HG02885 (cell line): Measurements from ENCODE around the gene PNMA8B.
"Not testable (repeated sequence)": the region's sequence is repeated elsewhere in the genome, so short reads cannot be mapped to it uniquely, and the experiment has no call there.

Experiments
- ATAC-seq: cut with Tn5 transposase; IDR thresholded peaks from one replicate; pipeline ENCODE4 v1.9.1; 2021; ENCODE audit warnings: mild to moderate bottlenecking; ENCODE audit not compliant: unreplicated experiment, poor library complexity

Gene PNMA8B

GRCh38 chr19:46495786-46496099, at the start of gene PNMA8B:
TSS of gene PNMA8B (minus strand) at chr19:46495867. CDS start at chr19:46495465, 402 bp downstream.
- ATAC-seq = no peak

- ATAC-seq = no peak
Measured at GRCh38 chr19:46544651-46545050, 49.0 kb upstream of the PNMA8B start.

DNA sequence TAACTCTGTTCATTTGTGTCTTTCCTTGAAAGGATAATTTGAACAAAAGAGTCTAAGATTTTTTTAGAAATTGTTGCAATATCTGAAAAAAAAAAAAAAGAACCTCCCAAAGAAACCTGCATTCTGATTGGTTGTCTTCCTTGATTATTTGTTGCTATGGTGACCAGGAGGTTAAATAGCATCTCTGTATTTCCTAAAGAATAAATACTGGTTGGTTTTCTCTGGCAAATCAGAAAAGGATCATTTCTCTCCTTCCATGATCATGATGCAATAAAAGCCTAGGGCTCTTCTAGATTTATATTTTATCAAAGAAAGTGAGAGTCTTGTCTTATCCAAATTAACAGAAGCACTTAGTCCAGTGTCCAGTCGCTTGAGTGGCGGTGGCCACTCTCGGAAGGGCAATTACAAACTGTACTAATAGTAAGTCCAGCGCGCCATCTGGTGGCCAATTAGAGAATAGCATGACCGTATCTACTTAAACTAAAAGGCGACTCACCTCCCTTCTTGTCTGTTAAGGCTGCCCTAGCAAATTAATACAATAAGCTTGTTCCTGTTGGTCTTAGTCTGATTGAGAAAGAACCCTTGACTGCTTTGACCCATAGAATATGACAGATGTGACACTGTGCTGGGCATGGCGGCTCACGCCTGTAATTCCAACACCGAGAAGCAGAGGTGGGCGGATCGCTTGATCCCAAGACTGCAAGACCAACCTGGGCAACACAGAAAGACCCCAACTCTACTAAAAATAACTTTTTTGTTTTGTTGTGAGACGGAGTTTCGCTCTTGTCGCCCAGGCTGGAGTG, 47.0 kb upstream of the PNMA8B start:
- no peak for ATAC-seq

DNA sequence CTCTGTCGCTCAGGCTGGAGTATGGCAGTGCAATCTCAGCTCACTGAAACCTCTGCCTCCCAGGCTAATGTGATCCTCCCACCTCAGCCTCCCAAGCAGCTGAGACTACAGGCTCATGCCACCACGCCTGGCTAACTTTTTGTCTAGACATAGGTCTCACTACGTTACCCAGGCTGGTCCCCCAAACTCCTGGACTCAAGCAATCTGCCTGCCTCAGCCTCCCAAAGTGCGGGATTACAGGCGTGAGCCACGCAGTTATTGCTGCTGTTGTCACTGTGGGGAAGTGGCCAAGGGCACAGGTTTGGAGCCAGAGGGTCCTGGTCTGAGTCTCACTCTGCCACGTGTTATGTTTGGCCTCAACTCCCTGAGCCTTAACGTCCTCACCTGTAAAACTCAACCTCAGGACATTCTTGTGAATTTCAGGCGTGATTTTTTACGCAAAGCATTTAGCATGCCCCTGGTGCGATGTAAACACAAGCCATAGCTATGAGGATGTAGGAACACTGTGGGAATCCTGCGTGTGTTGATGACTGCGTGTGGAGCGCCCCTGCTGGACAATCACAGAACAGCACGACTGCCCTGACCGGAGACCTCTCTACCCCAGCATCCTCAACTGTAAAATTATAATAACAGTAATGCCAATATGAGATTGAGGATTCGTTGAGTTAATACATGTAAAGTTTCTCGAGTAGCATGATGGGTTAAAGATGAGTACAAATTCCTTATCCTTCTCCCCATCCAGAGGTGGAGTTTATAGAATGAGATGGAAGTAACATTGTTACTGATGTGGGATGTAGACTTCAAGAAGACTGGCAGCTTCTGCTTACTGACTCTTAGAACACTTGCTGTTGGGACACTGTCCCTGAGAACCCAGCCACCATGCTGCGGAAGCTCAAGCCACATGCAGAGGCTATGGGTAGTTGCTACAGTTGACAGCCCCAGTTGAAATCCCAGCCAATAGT, 41.8 kb upstream of the PNMA8B start:
- no peak for ATAC-seq

DNA sequence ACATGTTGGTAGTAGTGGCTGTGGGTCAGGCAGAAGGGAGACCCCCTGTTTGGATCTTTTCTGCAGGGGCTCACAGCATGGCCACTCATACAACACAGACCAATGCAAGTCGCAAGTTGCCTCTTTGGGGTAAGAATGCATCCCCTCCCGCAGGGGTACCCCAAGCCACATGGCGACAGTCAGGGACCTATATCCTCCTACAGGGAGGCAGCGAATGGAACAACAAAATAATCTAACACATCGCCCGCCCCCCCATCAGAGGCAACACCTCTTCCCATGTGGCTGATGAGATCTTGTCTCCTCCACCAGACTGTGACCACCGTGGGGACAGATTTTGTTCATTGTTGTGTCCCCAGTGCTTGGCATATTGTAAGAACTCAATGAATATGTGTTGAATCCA, 40.7 kb upstream of the PNMA8B start:
- ATAC-seq = no peak

DNA sequence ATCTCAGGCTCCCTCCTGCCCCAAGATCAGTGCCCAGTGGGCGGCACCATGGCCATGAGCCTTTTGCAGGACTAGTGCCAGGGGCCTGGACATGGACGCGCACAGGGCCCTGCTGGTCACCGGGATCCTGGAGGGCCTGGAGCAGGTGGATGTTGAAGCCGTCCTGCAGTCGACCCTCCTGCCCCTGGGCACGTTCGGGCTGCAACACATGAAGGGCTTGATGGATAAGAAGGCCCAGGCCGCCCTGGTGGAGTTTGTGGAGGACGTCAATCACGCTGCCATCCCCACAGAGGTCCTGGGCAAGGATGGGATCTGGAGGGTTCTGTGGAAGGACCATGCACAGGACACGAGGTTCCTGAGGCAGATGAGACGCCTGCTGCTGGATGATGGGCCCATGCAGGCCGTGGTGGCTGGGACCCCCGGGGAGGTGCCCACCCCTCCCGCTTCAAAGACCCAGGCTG, 38.0 kb upstream of the PNMA8B start:
- ATAC-seq = no peak

GRCh38 chr19:46533078-46533620, 37.5 kb upstream of the PNMA8B start:
- ATAC-seq = no peak

- ATAC-seq = no peak
Measured at GRCh38 chr19:46530636-46531035, 35.0 kb upstream of the PNMA8B start.

DNA sequence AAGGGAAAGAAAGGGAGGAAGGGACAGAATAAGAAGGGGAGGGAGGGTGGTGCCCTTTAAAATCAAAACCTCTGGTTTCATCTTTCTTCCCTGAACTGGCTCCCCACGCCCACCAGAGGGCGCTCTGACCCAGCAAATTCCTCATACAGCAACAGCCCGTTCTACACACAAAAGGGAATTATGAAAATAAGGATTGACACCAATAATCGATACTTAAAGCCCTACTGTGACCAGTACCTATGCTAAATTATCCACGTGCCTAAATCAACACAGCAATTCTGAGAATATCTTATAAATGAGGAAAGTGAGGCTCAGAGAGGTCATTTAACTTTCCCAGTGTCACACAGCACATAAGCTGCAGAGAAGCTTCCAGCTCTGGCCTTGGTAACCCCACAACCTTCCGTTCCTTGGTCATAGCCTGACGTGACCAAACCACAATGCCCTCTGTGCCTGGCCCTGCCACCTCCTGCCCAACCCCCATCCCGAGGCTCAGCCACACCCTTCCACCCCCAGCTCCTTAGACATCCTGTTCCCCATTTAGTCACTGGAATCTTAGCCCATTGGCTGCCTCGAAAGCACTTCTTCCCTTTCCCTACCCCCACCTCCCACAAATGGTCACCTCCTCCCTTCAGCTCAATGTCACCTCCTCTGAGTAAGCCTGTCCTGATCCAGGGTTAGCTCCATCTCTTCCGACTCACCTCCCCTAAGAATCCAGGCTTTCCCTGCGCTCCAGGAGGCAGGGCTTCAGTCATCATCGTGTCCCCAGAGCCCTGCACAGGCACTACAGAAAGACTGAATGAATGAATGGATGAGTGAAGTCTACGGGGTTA, 34.2 kb upstream of the PNMA8B start:
- ATAC-seq = no peak

DNA sequence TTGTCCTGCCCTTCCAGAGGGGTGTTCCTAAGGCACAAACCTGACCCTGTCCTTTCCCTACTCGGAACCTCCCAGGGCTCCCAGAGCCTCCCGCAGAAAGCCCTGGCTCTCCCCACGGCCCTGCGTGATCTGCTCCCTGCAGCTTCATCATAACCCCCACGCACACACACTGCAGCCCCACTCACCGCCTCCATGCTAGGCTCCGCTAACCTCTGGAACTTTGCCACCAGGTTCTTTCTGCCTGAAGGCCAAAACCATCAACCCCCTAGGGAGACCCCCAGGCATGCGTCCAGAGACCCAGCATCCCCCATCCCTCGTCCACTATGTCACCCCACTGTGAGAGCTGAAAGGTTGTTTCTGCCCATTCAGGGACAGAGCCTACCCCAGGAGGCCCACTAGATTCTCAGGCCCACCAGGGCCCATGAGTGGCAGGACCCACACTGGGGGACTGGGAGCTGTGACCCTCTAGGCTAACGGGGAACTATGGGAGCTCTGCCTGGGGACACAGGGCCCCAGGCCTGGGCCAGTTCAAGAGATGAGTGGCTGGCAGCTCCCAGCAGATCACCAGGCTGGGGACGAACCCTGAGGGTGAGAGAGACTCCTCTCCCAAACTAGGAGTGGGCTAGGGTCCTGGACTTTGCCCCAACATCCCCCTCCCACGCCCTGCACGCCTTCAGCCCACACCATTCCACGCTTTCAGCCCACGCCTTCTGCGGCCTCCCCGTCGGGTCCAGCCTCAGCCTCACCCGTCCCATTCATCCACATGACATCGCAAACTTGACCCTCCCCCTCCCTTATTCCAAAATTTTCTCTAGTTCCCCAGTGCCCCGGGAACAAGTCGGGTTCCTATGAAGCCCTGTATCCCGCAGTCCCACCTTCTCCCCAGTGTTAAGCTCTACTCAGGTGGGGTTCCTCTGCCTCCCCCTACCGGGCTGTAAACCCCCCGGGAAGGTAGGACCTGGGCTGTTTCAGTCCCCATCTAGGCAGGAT, 33.2 kb upstream of the PNMA8B start:
- no peak for ATAC-seq

DNA sequence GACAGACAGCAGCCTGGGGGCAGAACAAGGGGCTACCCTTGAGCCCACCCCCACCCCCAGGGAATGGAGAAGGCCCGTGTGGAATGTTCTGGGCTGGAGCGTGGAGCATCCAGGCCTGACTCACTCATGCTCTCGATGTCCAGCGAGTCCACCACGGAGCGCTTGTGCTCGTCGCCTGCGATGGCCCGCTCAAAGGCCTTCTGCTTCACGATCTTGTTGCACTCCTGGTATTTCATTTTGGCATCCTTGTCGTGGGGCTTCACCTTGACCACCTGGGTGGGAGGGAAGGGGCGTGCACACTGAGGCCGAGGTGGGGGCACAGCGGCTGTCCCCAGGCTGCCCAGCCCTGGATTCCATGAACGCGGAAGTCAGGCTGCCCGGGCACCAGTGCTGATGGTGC, 31.1 kb upstream of the PNMA8B start:
- not testable (repeated sequence) for ATAC-seq

DNA sequence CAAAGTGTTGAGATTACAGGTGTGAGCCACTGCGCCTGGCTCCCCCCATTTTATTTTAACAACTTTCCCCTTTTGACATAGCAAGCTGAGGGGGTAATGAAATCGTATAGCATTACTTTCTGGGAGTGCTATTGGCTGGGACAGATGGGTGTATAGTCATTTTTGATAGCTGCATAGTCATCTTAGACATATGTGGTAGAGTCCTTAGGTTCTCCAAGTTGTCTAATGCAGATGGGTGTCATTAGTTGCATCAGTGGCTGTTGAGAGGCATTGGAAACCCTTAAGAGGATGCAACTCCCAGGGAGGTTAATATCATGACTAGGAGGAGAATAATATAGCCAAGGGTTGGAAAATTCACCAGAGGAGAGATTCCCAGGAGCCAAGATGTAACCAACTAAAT, 28.6 kb upstream of the PNMA8B start:
- ATAC-seq = no peak

GRCh38 chr19:46522988-46523387, 27.3 kb upstream of the PNMA8B start:
- not testable (repeated sequence) for ATAC-seq

DNA sequence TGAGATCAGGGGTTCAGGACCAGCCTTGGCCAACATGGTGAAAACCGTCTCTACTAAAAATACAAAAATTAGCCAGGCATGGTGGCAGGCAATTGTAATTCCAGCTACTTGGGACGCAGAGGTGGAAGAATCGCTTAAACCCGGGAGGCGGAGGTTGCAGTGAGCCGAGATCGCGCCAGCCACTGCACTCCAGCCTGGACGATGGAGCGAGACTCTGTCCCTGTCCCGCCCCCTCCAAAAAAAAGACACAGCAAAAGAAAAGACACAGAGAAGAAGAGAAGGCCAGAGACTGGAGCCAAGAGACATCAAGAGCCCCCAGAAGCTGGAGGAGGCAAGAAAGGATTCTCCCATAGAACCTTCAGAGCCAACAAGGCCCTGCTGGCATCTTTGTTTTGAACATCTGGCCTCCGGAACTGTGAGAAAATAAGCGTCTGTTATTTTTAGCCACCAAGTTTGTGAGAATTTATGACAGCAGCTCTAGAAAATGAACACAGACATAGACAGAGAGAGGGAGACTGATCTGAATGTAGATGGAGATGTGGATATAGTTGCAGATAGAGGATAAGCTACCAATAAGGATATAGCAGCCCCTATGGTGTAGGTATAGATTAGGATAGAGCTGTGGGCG, 25.7 kb upstream of the PNMA8B start:
- ATAC-seq = no peak

- no peak for ATAC-seq
Measured at GRCh38 chr19:46520616-46521015, 24.9 kb upstream of the PNMA8B start.

- no peak for ATAC-seq
Measured at GRCh38 chr19:46517471-46517870, 21.8 kb upstream of the PNMA8B start.

DNA sequence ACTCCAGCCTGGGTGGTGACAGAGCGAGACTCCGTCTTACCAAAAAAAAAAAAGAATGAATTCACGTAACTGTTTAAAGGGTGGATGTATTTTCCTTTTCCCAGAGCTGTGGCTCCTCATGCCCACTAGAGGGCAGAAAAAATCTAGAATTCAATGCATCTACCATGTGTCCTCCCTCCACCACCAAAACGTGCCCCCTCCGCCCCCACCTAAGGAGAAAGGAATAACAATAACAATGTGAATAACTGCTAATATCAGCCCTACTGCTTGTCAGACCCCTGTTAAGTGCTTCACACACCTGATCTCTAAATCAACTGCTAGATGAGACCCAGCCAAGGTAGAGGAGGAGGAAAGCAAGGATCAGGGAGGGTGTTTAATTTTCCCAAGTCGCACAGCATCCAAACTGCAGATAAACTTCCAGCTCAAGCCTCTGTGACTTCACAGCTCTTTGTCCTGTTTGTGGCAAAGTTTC, 20.2 kb upstream of the PNMA8B start:
- ATAC-seq = no peak

DNA sequence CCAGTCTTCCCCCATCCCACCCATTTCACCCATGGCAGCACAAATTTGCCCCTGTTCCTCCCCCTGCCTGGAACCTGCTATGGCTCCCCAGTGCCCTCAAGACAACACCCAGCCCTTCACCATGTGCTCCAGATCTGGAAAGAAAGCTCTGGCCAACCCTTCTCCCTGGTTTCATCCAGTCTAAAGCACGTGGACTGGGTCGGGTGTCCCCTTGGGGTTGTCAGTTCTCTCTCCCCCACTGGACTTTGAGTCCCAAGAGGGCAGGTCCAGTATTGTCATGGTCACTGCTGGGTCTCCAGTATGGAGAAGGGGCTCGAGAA, 19.6 kb upstream of the PNMA8B start:
- no peak for ATAC-seq
